Measurements from ENCODE around the gene PAK6.

DNA sequence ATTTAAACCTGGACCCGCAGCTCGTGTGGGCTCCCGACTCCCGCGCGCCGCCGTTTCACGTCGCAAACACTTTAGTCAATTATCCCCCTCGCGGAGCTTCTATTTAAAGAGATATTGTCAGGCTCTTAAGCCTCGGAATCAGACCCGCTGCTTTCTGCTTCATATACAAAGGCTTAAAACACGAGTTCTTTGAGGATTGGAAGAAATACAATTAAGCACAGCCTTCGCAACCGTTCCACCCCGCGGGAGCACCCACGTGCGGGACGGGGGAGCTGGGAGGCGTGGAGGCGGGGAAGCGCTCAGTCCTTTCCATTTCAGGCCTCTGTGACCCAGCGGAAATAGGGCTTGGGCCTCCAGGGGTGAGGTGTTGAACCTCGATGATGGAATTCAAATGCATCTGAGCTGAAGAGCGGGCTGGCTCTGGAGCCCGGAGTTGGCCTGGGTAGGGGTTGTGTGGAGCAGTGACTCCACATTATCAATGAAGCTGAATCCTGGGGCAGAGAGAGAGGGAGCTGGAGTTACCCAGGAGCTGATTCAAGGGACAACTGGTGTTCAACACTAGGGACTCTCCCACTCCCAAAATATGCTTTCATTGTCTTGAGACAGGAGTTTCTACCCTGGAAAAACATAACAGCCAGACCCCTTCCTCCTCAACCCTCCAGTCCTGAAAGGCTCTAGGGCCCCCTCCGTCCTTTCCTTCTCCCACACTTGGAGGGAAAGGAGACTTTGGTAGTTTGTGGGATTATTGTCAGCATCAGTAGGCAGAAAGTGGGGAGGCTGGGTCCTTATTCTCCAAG lies 41.6 kb downstream of the PAK6 start:
- TF ChIP-seq, protein P1, sequence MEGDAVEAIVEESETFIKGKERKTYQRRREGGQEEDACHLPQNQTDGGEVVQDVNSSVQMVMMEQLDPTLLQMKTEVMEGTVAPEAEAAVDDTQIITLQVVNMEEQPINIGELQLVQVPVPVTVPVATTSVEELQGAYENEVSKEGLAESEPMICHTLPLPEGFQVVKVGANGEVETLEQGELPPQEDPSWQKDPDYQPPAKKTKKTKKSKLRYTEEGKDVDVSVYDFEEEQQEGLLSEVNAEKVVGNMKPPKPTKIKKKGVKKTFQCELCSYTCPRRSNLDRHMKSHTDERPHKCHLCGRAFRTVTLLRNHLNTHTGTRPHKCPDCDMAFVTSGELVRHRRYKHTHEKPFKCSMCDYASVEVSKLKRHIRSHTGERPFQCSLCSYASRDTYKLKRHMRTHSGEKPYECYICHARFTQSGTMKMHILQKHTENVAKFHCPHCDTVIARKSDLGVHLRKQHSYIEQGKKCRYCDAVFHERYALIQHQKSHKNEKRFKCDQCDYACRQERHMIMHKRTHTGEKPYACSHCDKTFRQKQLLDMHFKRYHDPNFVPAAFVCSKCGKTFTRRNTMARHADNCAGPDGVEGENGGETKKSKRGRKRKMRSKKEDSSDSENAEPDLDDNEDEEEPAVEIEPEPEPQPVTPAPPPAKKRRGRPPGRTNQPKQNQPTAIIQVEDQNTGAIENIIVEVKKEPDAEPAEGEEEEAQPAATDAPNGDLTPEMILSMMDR (IDR thresholded peaks at IDR 0.05): no peak
- TF ChIP-seq POLR2AphosphoS5 (IDR thresholded peaks at IDR 0.05; ENCODE audit: low read depth, low read length) (no peak), YY1 (IDR thresholded peaks at IDR 0.05; ENCODE audit: low read depth) (no peak)
- TF ChIP-seq, protein P2, sequence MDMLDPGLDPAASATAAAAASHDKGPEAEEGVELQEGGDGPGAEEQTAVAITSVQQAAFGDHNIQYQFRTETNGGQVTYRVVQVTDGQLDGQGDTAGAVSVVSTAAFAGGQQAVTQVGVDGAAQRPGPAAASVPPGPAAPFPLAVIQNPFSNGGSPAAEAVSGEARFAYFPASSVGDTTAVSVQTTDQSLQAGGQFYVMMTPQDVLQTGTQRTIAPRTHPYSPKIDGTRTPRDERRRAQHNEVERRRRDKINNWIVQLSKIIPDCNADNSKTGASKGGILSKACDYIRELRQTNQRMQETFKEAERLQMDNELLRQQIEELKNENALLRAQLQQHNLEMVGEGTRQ (IDR thresholded peaks at IDR 0.05; ENCODE audit: borderline replicate concordance, low read depth, low read length): no peak
- TF ChIP-seq, protein P3, sequence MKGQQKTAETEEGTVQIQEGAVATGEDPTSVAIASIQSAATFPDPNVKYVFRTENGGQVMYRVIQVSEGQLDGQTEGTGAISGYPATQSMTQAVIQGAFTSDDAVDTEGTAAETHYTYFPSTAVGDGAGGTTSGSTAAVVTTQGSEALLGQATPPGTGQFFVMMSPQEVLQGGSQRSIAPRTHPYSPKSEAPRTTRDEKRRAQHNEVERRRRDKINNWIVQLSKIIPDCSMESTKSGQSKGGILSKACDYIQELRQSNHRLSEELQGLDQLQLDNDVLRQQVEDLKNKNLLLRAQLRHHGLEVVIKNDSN (IDR thresholded peaks at IDR 0.05; ENCODE audit: borderline replicate concordance, low read depth): no peak
